ENCODE measurements around the gene PKN2. TPM values are rescaled to one million over a fixed set of nuclear protein-coding genes. Genes with fewer than 3 reads are reported as not detected.

Gene PKN2
- total RNA-seq, 2 donors from 2014 or later = 64.6 to 71.1 TPM

DNA sequence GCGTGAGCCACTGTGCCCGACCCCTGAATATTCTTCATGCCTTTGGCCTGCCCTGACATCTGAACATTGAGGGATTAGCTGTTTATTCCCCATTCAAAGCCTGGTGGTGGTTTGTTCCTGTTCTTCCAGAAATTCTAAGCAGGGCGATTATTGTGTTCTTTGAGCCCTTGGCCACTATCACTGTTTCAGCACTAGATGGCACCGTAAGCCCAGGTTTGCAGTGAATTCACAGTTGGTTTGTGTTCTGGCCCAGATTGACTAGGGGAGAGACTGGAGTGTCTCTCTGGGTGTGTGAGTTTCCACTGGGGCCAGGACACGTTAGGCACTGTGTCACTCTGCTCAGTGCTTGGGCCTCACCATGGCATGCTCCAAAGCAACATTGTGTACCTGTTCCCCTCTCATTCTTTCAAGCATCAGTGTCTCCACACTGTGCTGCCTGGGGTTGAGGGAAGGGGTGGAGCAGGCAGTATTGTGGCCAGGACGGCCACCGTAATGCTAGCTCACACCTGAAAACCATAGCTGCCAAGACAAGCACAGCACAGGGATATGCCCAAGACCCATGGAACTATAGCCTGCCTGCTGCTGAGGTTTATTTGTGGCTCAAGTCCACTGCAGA is 52.7 kb downstream of the PKN2 start:
- Mint-ChIP-seq H3K4me3 (no peak overlapping the region), H3K27ac (no peak overlapping the region), H3K36me3 (ENCODE audit: low read depth) (peaks cover 27% of the 10 kb centered on the region), H3K9me3 (peaks cover 21% of the 10 kb centered on the region), H3K27me3 (ENCODE audit: insufficient read depth) (no peaks in the 10 kb centered on the region), H3K4me1 (peaks cover 24% of the 10 kb centered on the region)
- H3K9ac ChIP-seq (ENCODE audit: extremely low read depth, low read length, poor library complexity, severe bottlenecking) = no peak overlapping the region
- TF ChIP-seq, protein P1, sequence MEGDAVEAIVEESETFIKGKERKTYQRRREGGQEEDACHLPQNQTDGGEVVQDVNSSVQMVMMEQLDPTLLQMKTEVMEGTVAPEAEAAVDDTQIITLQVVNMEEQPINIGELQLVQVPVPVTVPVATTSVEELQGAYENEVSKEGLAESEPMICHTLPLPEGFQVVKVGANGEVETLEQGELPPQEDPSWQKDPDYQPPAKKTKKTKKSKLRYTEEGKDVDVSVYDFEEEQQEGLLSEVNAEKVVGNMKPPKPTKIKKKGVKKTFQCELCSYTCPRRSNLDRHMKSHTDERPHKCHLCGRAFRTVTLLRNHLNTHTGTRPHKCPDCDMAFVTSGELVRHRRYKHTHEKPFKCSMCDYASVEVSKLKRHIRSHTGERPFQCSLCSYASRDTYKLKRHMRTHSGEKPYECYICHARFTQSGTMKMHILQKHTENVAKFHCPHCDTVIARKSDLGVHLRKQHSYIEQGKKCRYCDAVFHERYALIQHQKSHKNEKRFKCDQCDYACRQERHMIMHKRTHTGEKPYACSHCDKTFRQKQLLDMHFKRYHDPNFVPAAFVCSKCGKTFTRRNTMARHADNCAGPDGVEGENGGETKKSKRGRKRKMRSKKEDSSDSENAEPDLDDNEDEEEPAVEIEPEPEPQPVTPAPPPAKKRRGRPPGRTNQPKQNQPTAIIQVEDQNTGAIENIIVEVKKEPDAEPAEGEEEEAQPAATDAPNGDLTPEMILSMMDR (conservative IDR thresholded peaks at IDR 0.05) = peak; percentile 84
- no peak overlapping the region for H3K4me3 ChIP-seq (ENCODE audit: low read length)
- DNase-seq = peak; percentile 84
- WGBS, 2 experiments (ENCODE audit: insufficient coverage in 1 of 2, insufficient read length in 1 of 2) = 81 to 91% methylated on average over 4 to 7 of the region's 7 CpGs
- peaks cover 21% of the 10 kb centered on the region for H3K36me3 ChIP-seq (ENCODE audit: control insufficient read depth, insufficient read depth, low read length)
- H3K27me3 ChIP-seq (ENCODE audit: control insufficient read depth, insufficient read depth, low read length, poor library complexity, severe bottlenecking) = no peaks in the 10 kb centered on the region
- H3K9me3 ChIP-seq (ENCODE audit: control insufficient read depth, low read length) = peaks cover 39% of the 10 kb centered on the region
- no peak overlapping the region for H3K27ac ChIP-seq (ENCODE audit: low read depth, low read length)
- no peaks in the 10 kb centered on the region for H3K4me1 ChIP-seq (ENCODE audit: control insufficient read depth, insufficient read depth, low read length)

DNA sequence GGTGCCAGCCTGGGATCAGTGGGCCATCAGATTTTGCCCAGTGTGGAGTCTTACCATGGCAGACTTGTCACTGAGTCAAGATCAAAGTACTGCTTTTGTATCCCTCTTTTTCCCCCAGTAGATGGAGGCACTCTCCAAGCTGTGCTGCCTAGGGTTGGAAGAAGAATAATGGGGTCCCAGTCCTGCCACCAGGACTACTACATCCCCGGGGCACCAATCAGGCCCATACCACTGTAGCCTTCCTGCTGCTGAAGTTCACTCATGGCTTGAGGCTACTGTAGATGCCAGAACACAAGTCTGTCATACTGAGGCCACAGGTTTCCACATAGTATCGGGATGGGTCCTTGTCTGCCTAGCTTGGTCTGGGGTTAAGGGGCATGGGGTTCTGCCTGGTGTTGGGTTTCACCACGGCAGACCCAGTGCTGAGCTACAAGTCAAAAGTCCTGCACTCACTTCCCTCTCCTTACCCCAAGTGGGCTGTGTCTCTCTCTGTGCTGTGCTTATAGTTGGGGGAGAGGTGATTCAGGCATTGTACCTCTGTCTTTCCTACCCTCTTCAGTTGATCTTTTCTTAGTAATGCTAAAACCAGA is 53.4 kb downstream of the PKN2 start:
- Mint-ChIP-seq H3K27me3 (ENCODE audit: insufficient read depth) (no peaks in the 10 kb centered on the region), H3K4me1 (peaks cover 22% of the 10 kb centered on the region)
- H3K4me1 ChIP-seq (ENCODE audit: control insufficient read depth, insufficient read depth, low read length) = no peaks in the 10 kb centered on the region

DNA sequence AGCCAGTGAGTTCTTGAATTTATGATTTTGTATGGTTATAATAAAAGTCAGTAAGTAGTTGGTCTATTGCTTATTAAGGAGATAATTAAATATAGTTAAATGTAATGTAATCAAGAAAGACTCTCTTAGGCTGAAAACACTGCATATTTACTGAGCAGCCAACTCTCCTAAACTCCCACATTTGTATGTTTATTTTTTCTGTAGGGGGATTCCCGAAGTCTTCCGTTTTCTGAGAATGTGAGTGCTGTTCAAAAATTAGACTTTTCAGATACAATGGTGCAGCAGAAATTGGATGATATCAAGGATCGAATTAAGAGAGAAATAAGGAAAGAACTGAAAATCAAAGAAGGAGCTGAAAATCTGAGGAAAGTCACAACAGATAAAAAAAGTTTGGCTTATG is 56.7 kb downstream of the PKN2 start:
- 88 to 93% methylated on average over 3 of the region's 3 CpGs for WGBS, 2 experiments (ENCODE audit: insufficient coverage in 1 of 2, insufficient read length in 1 of 2)
- Mint-ChIP-seq H3K36me3 (ENCODE audit: low read depth) (peaks cover 27% of the 10 kb centered on the region), H3K27ac (peak overlapping the region; percentile 27), H3K4me1 (peaks cover 21% of the 10 kb centered on the region), H3K4me3 (no peak overlapping the region), H3K27me3 (ENCODE audit: insufficient read depth) (no peaks in the 10 kb centered on the region), H3K9me3 (peaks cover 6% of the 10 kb centered on the region)
- Histone ChIP-seq H3K9me3 (ENCODE audit: control insufficient read depth, low read length) (peaks cover 8% of the 10 kb centered on the region), H3K4me1 (ENCODE audit: control insufficient read depth, insufficient read depth, low read length) (no peaks in the 10 kb centered on the region), H3K9ac (ENCODE audit: extremely low read depth, low read length, poor library complexity, severe bottlenecking) (no peak overlapping the region), H3K36me3 (ENCODE audit: control insufficient read depth, insufficient read depth, low read length) (peaks cover 36% of the 10 kb centered on the region), H3K27me3 (ENCODE audit: control insufficient read depth, insufficient read depth, low read length, poor library complexity, severe bottlenecking) (no peaks in the 10 kb centered on the region), H3K4me3 (ENCODE audit: low read length) (no peak overlapping the region), H3K27ac (ENCODE audit: low read depth, low read length) (no peak overlapping the region)
- DNase-seq = no peak
- TF ChIP-seq, protein P1 (conservative IDR thresholded peaks at IDR 0.05) = no peak

More for the DNA sequence above, 53.4 kb downstream of the PKN2 start:
- Histone ChIP-seq H3K9ac (ENCODE audit: extremely low read depth, low read length, poor library complexity, severe bottlenecking) (no peak overlapping the region), H3K27ac (ENCODE audit: low read depth, low read length) (no peak overlapping the region), H3K9me3 (ENCODE audit: control insufficient read depth, low read length) (peaks cover 39% of the 10 kb centered on the region), H3K27me3 (ENCODE audit: control insufficient read depth, insufficient read depth, low read length, poor library complexity, severe bottlenecking) (no peaks in the 10 kb centered on the region), H3K4me3 (ENCODE audit: low read length) (no peak overlapping the region), H3K36me3 (ENCODE audit: control insufficient read depth, insufficient read depth, low read length) (peaks cover 24% of the 10 kb centered on the region)
- 94 to 100% methylated on average over 2 to 3 of the region's 3 CpGs for WGBS, 2 experiments (ENCODE audit: insufficient coverage in 1 of 2, insufficient read length in 1 of 2)
- peaks cover 21% of the 10 kb centered on the region for H3K9me3 Mint-ChIP-seq
- TF ChIP-seq, protein P1 (conservative IDR thresholded peaks at IDR 0.05) = no peak
- peaks cover 29% of the 10 kb centered on the region for H3K36me3 Mint-ChIP-seq (ENCODE audit: low read depth)
- H3K27ac Mint-ChIP-seq = peak overlapping the region; percentile 36
- H3K4me3 Mint-ChIP-seq = no peak overlapping the region
- DNase-seq = no peak
